Measurements from ENCODE around the gene FAM181B. TPM values are rescaled to one million over a fixed set of nuclear protein-coding genes. Genes with fewer than 3 reads are reported as not detected.

The FAM181B gene
- total RNA-seq, 6 experiments from 2014 or later: not detected

- H3K36me3 Mint-ChIP-seq (ENCODE audit: low read depth): no peaks in the 10 kb centered on the region
- DNase-seq: no peak
- no peak overlapping the region for H3K27ac Mint-ChIP-seq
- H3K4me1 Mint-ChIP-seq (ENCODE audit: low read depth): no peaks in the 10 kb centered on the region
- TF ChIP-seq CTCF (IDR thresholded peaks at IDR 0.05): no peak
- peaks cover 38% of the 10 kb centered on the region for H3K27me3 Mint-ChIP-seq (ENCODE audit: insufficient read depth)
- no peaks in the 10 kb centered on the region for H3K9me3 Mint-ChIP-seq
- no peak overlapping the region for H3K4me3 Mint-ChIP-seq
These were observed 775 bp downstream of the FAM181B start for GRCh38 chr11:82732734-82733443.

- Mint-ChIP-seq H3K4me1 (ENCODE audit: low read depth) (no peaks in the 10 kb centered on the region), H3K4me3 (no peak overlapping the region), H3K27me3 (ENCODE audit: insufficient read depth) (peaks cover 39% of the 10 kb centered on the region), H3K27ac (no peak overlapping the region), H3K36me3 (ENCODE audit: low read depth) (no peaks in the 10 kb centered on the region), H3K9me3 (no peaks in the 10 kb centered on the region)
- no peak for TF ChIP-seq CTCF (IDR thresholded peaks at IDR 0.05)
- DNase-seq: no peak
These were observed 1.3 kb downstream of the FAM181B start for GRCh38 chr11:82732348-82732733.

- Mint-ChIP-seq H3K27me3 (ENCODE audit: insufficient read depth) (peaks cover 45% of the 10 kb centered on the region), H3K4me3 (no peak overlapping the region), H3K9me3 (no peaks in the 10 kb centered on the region), H3K27ac (no peak overlapping the region), H3K4me1 (ENCODE audit: low read depth) (no peaks in the 10 kb centered on the region), H3K36me3 (ENCODE audit: low read depth) (no peaks in the 10 kb centered on the region)
- TF ChIP-seq CTCF (IDR thresholded peaks at IDR 0.05): no peak
- DNase-seq: no peak
These were observed 1.9 kb downstream of the FAM181B start for GRCh38 chr11:82731691-82732277.

- Mint-ChIP-seq H3K4me3 (no peak overlapping the region), H3K27me3 (ENCODE audit: insufficient read depth) (peaks cover 47% of the 10 kb centered on the region), H3K4me1 (ENCODE audit: low read depth) (no peaks in the 10 kb centered on the region), H3K27ac (no peak overlapping the region), H3K9me3 (no peaks in the 10 kb centered on the region), H3K36me3 (ENCODE audit: low read depth) (no peaks in the 10 kb centered on the region)
- DNase-seq: no peak
- no peak for TF ChIP-seq CTCF (IDR thresholded peaks at IDR 0.05)
These were observed 2.9 kb downstream of the FAM181B start for GRCh38 chr11:82730754-82731153.

GRCh38 chr11:82730286-82730685 is 3.4 kb downstream of the FAM181B start:
- Mint-ChIP-seq H3K9me3 (no peaks in the 10 kb centered on the region), H3K27me3 (ENCODE audit: insufficient read depth) (peaks cover 46% of the 10 kb centered on the region), H3K27ac (no peak overlapping the region), H3K36me3 (ENCODE audit: low read depth) (no peaks in the 10 kb centered on the region), H3K4me3 (no peak overlapping the region), H3K4me1 (ENCODE audit: low read depth) (no peaks in the 10 kb centered on the region)
- TF ChIP-seq CTCF (IDR thresholded peaks at IDR 0.05): no peak
- DNase-seq: no peak
